Sigmoid colon (tissue), 7 donors: ENCODE results near the gene RABGGTB. TPM values are rescaled to one million over a fixed set of nuclear protein-coding genes. Genes with fewer than 3 reads are reported as not detected.
"Not testable (repeated sequence)": the region's sequence is repeated elsewhere in the genome, so short reads cannot be mapped to it uniquely, and the experiment has no call there.

Experiments
- DNase-seq: peaks from one replicate; pipeline ENCODE4 v3.0.0-alpha.2; 2019
- H3K27ac ChIP-seq, 4 donors: fragments of 200-600 bp; sonication (generic); one replicate each; pipeline ENCODE4 v1.5.1; 2016 to 2019; ENCODE audit warnings: mild to moderate bottlenecking in 1 of 4
- H3K27me3 ChIP-seq, 3 donors: fragments of 200-600 bp; sonication (generic); one replicate each; pipeline ENCODE4 v1.5.1; 2019; ENCODE audit warnings: mild to moderate bottlenecking in 1 of 3
- H3K36me3 ChIP-seq, 4 donors: fragments of 200-600 bp; sonication (generic); one replicate each; pipeline ENCODE4 v1.5.1; 2016 to 2019
- H3K4me1 ChIP-seq, 4 donors: fragments of 200-600 bp; sonication (generic); one replicate each; pipeline ENCODE4 v1.5.1; 2017 to 2019
- H3K4me3 ChIP-seq, 4 donors: fragments of 200-600 bp; sonication (generic); one replicate each; pipeline ENCODE4 v1.5.1; 2017 to 2019; ENCODE audit warnings: mild to moderate bottlenecking in 2 of 4, moderate library complexity in 1 of 4
- H3K9me3 ChIP-seq, 4 donors: fragments of 200-600 bp in 3 of 4; sonication (generic) in 3 of 4; one replicate each; pipeline versions ENCODE4 v1.5.1 to v1.6.1; 2013 to 2019
- CTCF ChIP-seq, 4 experiments: fragments of 450-650 bp in 3 of 4; fragments of 200-600 bp in 1 of 4; IDR thresholded peaks; one replicate each; pipeline ENCODE4 v1.5.1; 2016 to 2019; ENCODE audit warnings: antibody characterized with exemption in 4 of 4, mild to moderate bottlenecking in 3 of 4, moderate library complexity in 2 of 4
- EP300 ChIP-seq, 4 donors: sonication (generic); formaldehyde crosslinking; IDR thresholded peaks; one replicate each; pipeline ENCODE4 v1.6.1; 2017; ENCODE audit warnings: antibody characterized with exemption in 4 of 4
- POLR2A ChIP-seq, 2 donors: fragments of 450-650 bp; IDR thresholded peaks; one replicate each; pipeline ENCODE4 v1.6.1; 2016; ENCODE audit warnings: antibody characterized with exemption in 2 of 2, mild to moderate bottlenecking in 2 of 2, moderate library complexity in 2 of 2
- POLR2AphosphoS5 ChIP-seq, 4 donors: sonication (generic); formaldehyde crosslinking; IDR thresholded peaks; one replicate each; pipeline ENCODE4 v1.6.1; 2017; ENCODE audit warnings: antibody characterized with exemption in 4 of 4
- WGBS, 2 donors: extraction: QIAGEN DNeasy Blood & Tissue Kit; methylation state at CpG; one replicate each; pipeline ENCODE4 v1.1.7; 2013; 5-methylcytosine and 5-hydroxymethylcytosine counted together
- intact Hi-C: fragments of 100-400 bp; cut with DNase I; formaldehyde crosslinking; loops from one replicate; pipeline ENCODE4 v1.15.1; 2023
- polyA plus RNA-seq, 3 donors: library from polyadenylated mRNA; stranded (reverse); fragments of 200-250 nt; gene quantifications; one replicate each; pipeline ENCODE4 v1.2.3, GENCODE V29; 2013
- total RNA-seq, 4 donors: library from RNA; depleted of rRNA; stranded (reverse); fragments of >200 nt; gene quantifications; one replicate each; pipeline ENCODE4 v1.1.0, GENCODE V29; 2016
- donor health status: healthy with polysubstance abuse.
- donor health status: Bipolar disorder and iron deficiency.
- donor health status: healthy.

RABGGTB gene
- 10 to 100 TPM; 33.2 to 65.8 (median 52.5) TPM for total RNA-seq
- polyA plus RNA-seq: 10 to 100 TPM; 48.3 to 61.3 (median 57.9) TPM

GRCh38 chr1:75785983-75786853, at the start of gene RABGGTB:
Gene RABGGTB (plus strand): TSS chr1:75786256. CDS start chr1:75786272, 16 bp downstream.
- Histone ChIP-seq H3K9me3 (no peaks in the 10 kb centered on the region), H3K27ac (peak within 1 kb of the TSS; percentile 79 to 85 (median 85)), H3K4me3 (peak within 1 kb of the TSS; percentile 50 to 71 (median 70)), H3K36me3 (peaks cover 0 to 31% (median 5%) of the 10 kb centered on the region in 4 donors), H3K27me3 (no peaks in the 10 kb centered on the region), H3K4me1 (peaks cover 5 to 49% (median 38%) of the 10 kb centered on the region in 4 donors)
- WGBS, 2 donors: 0% methylated on average over 28 of the region's 28 CpGs
- TF ChIP-seq POLR2AphosphoS5 (IDR thresholded peaks at IDR 0.05) (peak; percentile 87 to 97 (median 94)), EP300 (IDR thresholded peaks at IDR 0.05) (no peak), POLR2A (IDR thresholded peaks at IDR 0.05) (peak; percentile 64 to 81), CTCF (IDR thresholded peaks at IDR 0.05) (no peak)
- peak; percentile 96 for DNase-seq
- intact Hi-C loops: loop anchor here (1.0 kb wide), 1 partner anchor 62 kb away; the partner anchor contains the start of gene ACADM

GRCh38 chr1:75742047-75742625, 43.9 kb upstream of the RABGGTB start:
- Histone ChIP-seq H3K4me3 (no peak overlapping the region), H3K27ac (no peak overlapping the region), H3K4me1 (no peaks in the 10 kb centered on the region), H3K27me3 (no peaks in the 10 kb centered on the region), H3K36me3 (peaks cover 12 to 97% (median 24%) of the 10 kb centered on the region in 4 donors), H3K9me3 (no peaks in the 10 kb centered on the region)
- intact Hi-C loops: no loop called here
- 94 to 96% methylated on average over 6 of the region's 6 CpGs for WGBS, 2 donors
- DNase-seq: no peak
- TF ChIP-seq EP300 (IDR thresholded peaks at IDR 0.05) (no peak), CTCF (IDR thresholded peaks at IDR 0.05) (no peak), POLR2A (IDR thresholded peaks at IDR 0.05) (no peak), POLR2AphosphoS5 (IDR thresholded peaks at IDR 0.05) (no peak)

DNA sequence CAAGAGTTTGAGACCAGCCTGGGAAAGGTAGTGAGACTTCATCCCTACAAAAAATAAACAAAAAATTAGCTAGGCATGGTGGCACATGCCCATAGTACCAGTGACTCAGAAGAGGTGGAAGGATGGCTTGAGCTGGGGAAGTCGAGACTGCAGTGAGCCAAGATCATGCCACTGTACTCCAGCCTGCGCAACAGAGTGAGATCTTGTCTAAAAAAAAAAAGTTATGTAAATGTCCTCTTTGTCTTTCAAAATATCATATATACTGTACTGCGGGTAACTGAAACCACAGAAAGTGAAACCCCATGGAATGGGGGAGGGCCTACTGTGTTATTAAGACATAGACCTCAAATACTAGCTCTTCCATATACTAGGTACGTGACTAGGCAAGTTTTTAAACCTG, 40.8 kb upstream of the RABGGTB start:
- Histone ChIP-seq H3K27me3 (no peaks in the 10 kb centered on the region), H3K9me3 (no peaks in the 10 kb centered on the region), H3K4me3 (no peak overlapping the region), H3K36me3 (peaks cover 12 to 76% (median 23%) of the 10 kb centered on the region in 4 donors), H3K4me1 (no peaks in the 10 kb centered on the region), H3K27ac (no peak overlapping the region)
- WGBS, 2 donors: 68 to 71% methylated on average over 4 of the region's 4 CpGs
- TF ChIP-seq EP300 (IDR thresholded peaks at IDR 0.05): no peak
- TF ChIP-seq POLR2AphosphoS5 (IDR thresholded peaks at IDR 0.05): no peak
- no peak for TF ChIP-seq POLR2A (IDR thresholded peaks at IDR 0.05)
- TF ChIP-seq CTCF (IDR thresholded peaks at IDR 0.05): no peak
- intact Hi-C loops: no loop called here
- DNase-seq: no peak

DNA sequence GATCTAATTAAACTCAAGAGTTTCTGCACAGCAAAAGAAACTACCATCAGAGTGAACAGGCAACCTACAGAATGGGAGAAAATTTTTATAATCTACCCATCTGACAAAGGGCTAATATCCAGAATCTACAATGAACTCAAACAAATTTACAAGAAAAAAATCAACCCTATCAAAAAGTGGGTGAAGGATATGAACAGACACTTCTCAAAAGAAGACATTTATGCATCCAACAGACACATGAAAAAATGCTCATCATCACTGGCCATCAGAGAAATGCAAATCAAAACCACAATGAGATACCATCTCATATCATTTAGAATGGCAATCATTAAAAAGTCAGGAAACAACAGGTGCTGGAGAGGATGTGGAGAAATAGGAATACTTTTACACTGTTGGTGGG, 28.8 kb upstream of the RABGGTB start:
- intact Hi-C loops, H3K27ac ChIP-seq, H3K4me1 ChIP-seq, H3K9me3 ChIP-seq, DNase-seq, H3K27me3 ChIP-seq, H3K4me3 ChIP-seq: not testable (repeated sequence)
- H3K36me3 ChIP-seq: peaks cover 14 to 40% (median 18%) of the 10 kb centered on the region in 4 donors

- DNase-seq, H3K27me3 ChIP-seq, intact Hi-C loops, H3K27ac ChIP-seq, H3K4me3 ChIP-seq, H3K9me3 ChIP-seq, H3K4me1 ChIP-seq: not testable (repeated sequence)
- WGBS, 2 donors: 96 to 98% methylated on average over 4 of the region's 4 CpGs
- peaks cover 14 to 40% (median 18%) of the 10 kb centered on the region in 4 donors for H3K36me3 ChIP-seq
Observed at GRCh38 chr1:75758543-75758942, 27.5 kb upstream of the RABGGTB start.
